HepG2 (cell line): ENCODE measurements around the gene PDE4D. TPM values are rescaled to one million over a fixed set of nuclear protein-coding genes. Genes with fewer than 3 reads are reported as not detected.

Source experiments
- ATAC-seq: fragments of 200-7000 bp; cut with Tn5 transposase; 3 replicates; pipeline ENCODE4 v1.9.1; 2020; ENCODE audit warnings: mild to moderate bottlenecking, moderate library complexity
- BruUV-seq: library from RNA; stranded (reverse); fragments of 400-500 nt; replicated peaks from 2 replicates; lab custom pipeline; 2021; lab: Mats Ljungman, UMichigan
- CTCF ChIA-PET: fragments of 300-600 bp; formaldehyde crosslinking; extraction: SDS; loops from one replicate; lab custom pipeline; 2021; ENCODE audit warnings: low total read pairs, inconsistent platforms, low intra/inter-chr PET ratio; lab: Yijun Ruan, JAX
- POLR2A ChIA-PET: fragments of 350-600 bp; sonication (Branson Sonifier 250); formaldehyde crosslinking; loops from one replicate; lab custom pipeline; 2020; ENCODE audit warnings: antibody characterized with exemption, inconsistent platforms; lab: Yijun Ruan, JAX
- DNase-seq: peaks from one replicate; pipeline ENCODE4 v3.0.0-alpha.2; 2015; ENCODE audit warnings: low spot score
- FAIRE-seq: peaks from 3 replicates; lab custom pipeline; 2011; peaks lifted over from hg19 to GRCh38; lab: Jason Lieb, UNC
- H2AFZ ChIP-seq: one replicate; pipeline ENCODE4 v1.6.1; 2011; ENCODE audit warnings: low read length, inconsistent platforms
- H3K27ac ChIP-seq: fragments of 300-600 bp; 3 replicates; pipeline ENCODE4 v1.8.0; 2011; ENCODE audit warnings: mixed run types, mild to moderate bottlenecking, mixed read lengths, low read length, inconsistent platforms; ENCODE audit not compliant: insufficient read depth; ENCODE audit errors: extremely low read length
- H3K27me3 ChIP-seq, 2 experiments: fragments of 200-600 bp in 1 of 2; 2 replicates in 1 of 2; 3 replicates in 1 of 2; pipeline versions ENCODE4 v1.6.0 to v1.8.0; 2011; ENCODE audit warnings: low read length in 2 of 2, mild to moderate bottlenecking in 2 of 2, moderate library complexity in 2 of 2, inconsistent platforms in 1 of 2; ENCODE audit not compliant: insufficient read depth in 2 of 2, control insufficient read depth in 1 of 2
- H3K36me3 ChIP-seq, 2 experiments: fragments of 200-600 bp in 1 of 2; replicated peaks in 1 of 2; 2 replicates in 1 of 2; 3 replicates in 1 of 2; pipeline versions ENCODE4 v1.5.1 to v1.8.0; 2011; ENCODE audit warnings: low read length in 2 of 2, inconsistent platforms in 1 of 2; ENCODE audit not compliant: insufficient read depth in 2 of 2, control insufficient read depth in 1 of 2
- H3K4me1 ChIP-seq: 2 replicates; pipeline ENCODE4 v1.5.1; 2012; ENCODE audit warnings: low read length, inconsistent platforms; ENCODE audit not compliant: insufficient read depth
- H3K4me2 ChIP-seq: 2 replicates; pipeline ENCODE4 v1.6.0; 2011; ENCODE audit warnings: low read depth, low read length, inconsistent platforms
- H3K4me3 ChIP-seq, 3 experiments: fragments of 200-600 bp in 1 of 3; sonication (generic), shearing (Covaris generic) in 1 of 3; replicated peaks in 1 of 3; 2 replicates each; pipeline ENCODE4 v1.5.1; 2011 to 2016; ENCODE audit warnings: low read length in 3 of 3, inconsistent platforms in 2 of 3, low read depth in 2 of 3, mild to moderate bottlenecking in 2 of 3, control low read depth in 1 of 3, mixed read lengths in 1 of 3; ENCODE audit not compliant: insufficient read depth in 1 of 3
- H3K79me2 ChIP-seq: one replicate; pipeline ENCODE4 v1.6.1; 2011; ENCODE audit warnings: low read length, inconsistent platforms; ENCODE audit not compliant: insufficient read depth
- H3K9ac ChIP-seq: 2 replicates; pipeline ENCODE4 v1.6.0; 2011; ENCODE audit warnings: mild to moderate bottlenecking, low read depth, low read length, inconsistent platforms; ENCODE audit not compliant: insufficient read depth
- H3K9me3 ChIP-seq: 2 replicates; pipeline ENCODE4 v1.5.1; 2012; ENCODE audit warnings: mild to moderate bottlenecking, low read length
- H4K20me1 ChIP-seq: 2 replicates; pipeline ENCODE4 v1.6.0; 2011; ENCODE audit warnings: inconsistent platforms, mild to moderate bottlenecking, low read length, moderate library complexity; ENCODE audit not compliant: insufficient read depth
- FOSL2 ChIP-seq: sonication (generic); formaldehyde crosslinking; IDR thresholded peaks from 2 replicates; pipeline ENCODE4 v1.4.0; 2020; ENCODE audit warnings: missing genetic modification reagents
- HNF1A ChIP-seq, 2 experiments: sonication (generic) in 1 of 2; formaldehyde crosslinking in 1 of 2; IDR thresholded peaks; 2 replicates each; pipeline versions ENCODE4 v1.4.0 to v1.6.1; 2016 to 2020; ENCODE audit warnings: borderline replicate concordance in 1 of 2, low read depth in 1 of 2, mild to moderate bottlenecking in 1 of 2, missing genetic modification reagents in 1 of 2
- PHF20 ChIP-seq: sonication (generic); formaldehyde crosslinking; IDR thresholded peaks from 2 replicates; pipeline ENCODE4 v1.5.0; 2020; ENCODE audit warnings: mild to moderate bottlenecking, missing genetic modification reagents
- WGBS: methylation state at CpG from one replicate; pipeline ENCODE4 v1.1.6; 2017; ENCODE audit warnings: low lambda C conversion rate; 5-methylcytosine and 5-hydroxymethylcytosine counted together
- in situ Hi-C: cut with HindIII; loops from 2 replicates; pipeline ENCODE4 v1.10.0; 2017; ENCODE audit warnings: low pct_unique_long_range_greater_than_20kb; ENCODE audit not compliant: extremely low pct_ligation_motif_present
- intact Hi-C: fragments of 100-400 bp; cut with micrococcal nuclease; formaldehyde crosslinking; loops from one replicate; pipeline ENCODE4 v1.10.0; 2022; ENCODE audit not compliant: unreplicated experiment
- polyA plus RNA-seq, 8 experiments: library from polyadenylated mRNA; depleted of rRNA in 3 of 8; stranded (reverse) in 7 of 8; unstranded in 1 of 8; fragments of >200 nt; fragmentation: Illumina TruSeq in 4 of 8; extraction: Trizol in 4 of 8; gene quantifications; 2 replicates each; pipeline versions ENCODE4 v1.2.1 to v1.2.3, GENCODE V29; 2011 to 2016; ENCODE audit warnings: low read depth in 4 of 8, missing spikeins in 1 of 8, mixed read lengths in 1 of 8; ENCODE audit not compliant: insufficient read depth in 1 of 8
- total RNA-seq, 5 experiments: library from RNA; depleted of rRNA; stranded (reverse); fragments of >200 nt; fragmentation: Illumina TruSeq; extraction: Trizol; gene quantifications; 2 replicates each; pipeline ENCODE4 v1.2.3, GENCODE V29; 2016; ENCODE audit warnings: low read depth in 1 of 5

Gene PDE4D
- total and polyA plus RNA-seq, 2 of the 13 experiments (the other 11 are each of a cell fraction or from before 2014, with no cell fraction given) = 7.0 to 12.2 TPM

GRCh38 chr5:59020611-59021285 lies 872.8 kb downstream of the PDE4D start:
- ATAC-seq (no peak), DNase-seq (no peak), FAIRE-seq (no peak)
- H3K4me1 ChIP-seq = peaks cover 14% of the 10 kb centered on the region
- no peaks in the 10 kb centered on the region for H3K79me2 ChIP-seq
- intact Hi-C loops = no loop called here
- no peak overlapping the region for H3K4me3 ChIP-seq
- no TSS peak for BruUV-seq
- H2AFZ ChIP-seq = no peak overlapping the region
- H3K9me3 ChIP-seq = no peaks in the 10 kb centered on the region
- in situ Hi-C loops = no loop called here
- H3K4me2 ChIP-seq = no peak overlapping the region
- H4K20me1 ChIP-seq = no peaks in the 10 kb centered on the region; the same call in 1 of the 2 replicates
- ChIA-PET CTCF (no interaction called here), POLR2A (no interaction called here)
- no peak overlapping the region for H3K27ac ChIP-seq
- H3K27me3 ChIP-seq = no peaks in the 10 kb centered on the region; a peak in 1 of 5 replicates
- 34% methylated on average over 3 of the region's 3 CpGs for WGBS
- H3K36me3 ChIP-seq = no peaks in the 10 kb centered on the region; a peak in 1 of 5 replicates
- TF ChIP-seq PHF20 (CRISPR knock-in tag) = no peak
- no peak for TF ChIP-seq HNF1A (IDR thresholded peaks at IDR 0.05; ENCODE audit: low read depth)
- TF ChIP-seq HNF1A (CRISPR knock-in tag; IDR thresholded peaks at IDR 0.05; ENCODE audit: borderline replicate concordance) = no peak
- TF ChIP-seq FOSL2 (CRISPR knock-in tag) = peak; percentile 44; the same call in 1 of the 2 replicates
- TF ChIP-seq, all 625 proteins: peak for 1
- H3K9ac ChIP-seq = no peak overlapping the region
